H9 (cell line): Measurements from ENCODE around the gene CTNNA1. TPM values are rescaled to one million over a fixed set of nuclear protein-coding genes. Genes with fewer than 3 reads are reported as not detected.
A peak's percentile ranks its signal among the peaks of the same experiment; 100 is the strongest.
"Not testable (repeated sequence)": the region's sequence is repeated elsewhere in the genome, so short reads cannot be mapped to it uniquely, and the experiment has no call there.

Experiments
- DNase-seq: peaks from one replicate; pipeline ENCODE4 v3.0.0-alpha.2; 2017
- H2AFZ ChIP-seq: one replicate; pipeline ENCODE4 v1.6.1; 2013; ENCODE audit warnings: mild to moderate bottlenecking, low read length, control low read depth, moderate library complexity
- H2AK5ac ChIP-seq: 2 replicates; pipeline ENCODE4 v1.6.1; 2013; ENCODE audit warnings: low read length, control low read depth, mixed read lengths; ENCODE audit not compliant: insufficient read length
- H2BK120ac ChIP-seq: one replicate; pipeline ENCODE4 v1.6.1; 2013; ENCODE audit warnings: low read depth, mild to moderate bottlenecking, low read length, control low read depth, inconsistent platforms; ENCODE audit not compliant: poor library complexity, severe bottlenecking
- H2BK12ac ChIP-seq: 2 replicates; pipeline ENCODE4 v1.6.1; 2013; ENCODE audit warnings: low read length, control low read depth, mixed read lengths, low read depth; ENCODE audit not compliant: insufficient read length
- H2BK15ac ChIP-seq: 2 replicates; pipeline ENCODE4 v1.6.1; 2013; ENCODE audit warnings: low read depth, low read length, control low read depth
- H2BK20ac ChIP-seq: one replicate; pipeline ENCODE4 v1.6.1; 2013; ENCODE audit warnings: low read depth, mild to moderate bottlenecking, low read length, control low read depth, inconsistent platforms; ENCODE audit not compliant: poor library complexity, severe bottlenecking
- H2BK5ac ChIP-seq: 2 replicates; pipeline ENCODE4 v1.6.1; 2013; ENCODE audit warnings: low read length, control low read depth, mixed read lengths; ENCODE audit not compliant: insufficient read length
- H3K14ac ChIP-seq: 2 replicates; pipeline ENCODE4 v1.6.1; 2013; ENCODE audit warnings: low read length, control low read depth; ENCODE audit not compliant: insufficient read depth
- H3K18ac ChIP-seq: 2 replicates; pipeline ENCODE4 v1.6.1; 2013; ENCODE audit warnings: low read depth, mild to moderate bottlenecking, mixed read lengths, low read length, control low read depth; ENCODE audit not compliant: insufficient read length
- H3K23ac ChIP-seq: 2 replicates; pipeline ENCODE4 v1.6.1; 2013; ENCODE audit warnings: low read length, control low read depth, mixed read lengths, low read depth; ENCODE audit not compliant: insufficient read length
- H3K23me2 ChIP-seq: 2 replicates; pipeline ENCODE4 v1.6.1; 2013; ENCODE audit warnings: low read depth, mild to moderate bottlenecking, mixed read lengths, low read length, control low read depth; ENCODE audit not compliant: insufficient read length, poor library complexity, severe bottlenecking
- H3K27ac ChIP-seq: 2 replicates; pipeline ENCODE4 v1.5.1; 2013; ENCODE audit warnings: low read length, control low read depth, mixed read lengths, low read depth; ENCODE audit not compliant: insufficient read length
- H3K27me3 ChIP-seq: 2 replicates; pipeline ENCODE4 v1.6.1; 2013; ENCODE audit warnings: low read length, control low read depth, inconsistent platforms; ENCODE audit not compliant: insufficient read depth
- H3K4ac ChIP-seq: 2 replicates; pipeline ENCODE4 v1.6.1; 2013; ENCODE audit warnings: low read depth, mild to moderate bottlenecking, control low read depth, inconsistent platforms, low read length, moderate library complexity
- H3K4me1 ChIP-seq: 2 replicates; pipeline ENCODE4 v1.6.1; 2013; ENCODE audit warnings: low read length, control low read depth, inconsistent platforms; ENCODE audit not compliant: insufficient read depth
- H3K4me2 ChIP-seq: 2 replicates; pipeline ENCODE4 v1.6.1; 2013; ENCODE audit warnings: low read length, control low read depth, mixed read lengths; ENCODE audit not compliant: insufficient read length, insufficient read depth
- H3K56ac ChIP-seq: 2 replicates; pipeline ENCODE4 v1.6.1; 2013; ENCODE audit warnings: low read depth, mild to moderate bottlenecking, mixed read lengths, low read length, control low read depth; ENCODE audit not compliant: insufficient read length
- H3K79me1 ChIP-seq: 2 replicates; pipeline ENCODE4 v1.6.1; 2013; ENCODE audit warnings: low read depth, mild to moderate bottlenecking, moderate library complexity, low read length, control low read depth, inconsistent platforms; ENCODE audit not compliant: insufficient read depth, poor library complexity, severe bottlenecking
- H3K79me2 ChIP-seq: 2 replicates; pipeline ENCODE4 v1.6.1; 2013; ENCODE audit warnings: low read length, control low read depth, inconsistent platforms; ENCODE audit not compliant: insufficient read depth
- H3K9ac ChIP-seq: 2 replicates; pipeline ENCODE4 v1.6.1; 2013; ENCODE audit warnings: low read length, control low read depth, mixed read lengths; ENCODE audit not compliant: insufficient read length; ENCODE audit errors: extremely low read depth
- H3K9me3 ChIP-seq: one replicate; pipeline ENCODE4 v1.6.1; 2013; ENCODE audit warnings: low read depth, low read length, inconsistent platforms; ENCODE audit not compliant: control insufficient read depth
- H3T11ph ChIP-seq: one replicate; pipeline ENCODE4 v1.6.1; 2013; ENCODE audit warnings: mild to moderate bottlenecking, low read length, control low read depth, inconsistent platforms
- H4K20me1 ChIP-seq: one replicate; pipeline ENCODE4 v1.6.1; 2013; ENCODE audit not compliant: control insufficient read depth, insufficient read length, insufficient read depth
- H4K5ac ChIP-seq: 2 replicates; pipeline ENCODE4 v1.6.1; 2013; ENCODE audit warnings: low read depth, mild to moderate bottlenecking, mixed read lengths, low read length, control low read depth; ENCODE audit not compliant: insufficient read length
- H4K8ac ChIP-seq: replicated peaks from 2 replicates; pipeline ENCODE4 v1.6.1; 2013; ENCODE audit warnings: low read length, control low read depth, mixed read lengths, low read depth; ENCODE audit not compliant: insufficient read length
- H4K91ac ChIP-seq: 2 replicates; pipeline ENCODE4 v1.6.1; 2013; ENCODE audit warnings: low read depth, mild to moderate bottlenecking, moderate library complexity, mixed read lengths, low read length, control low read depth; ENCODE audit not compliant: insufficient read length
- H3K27ac Mint-ChIP-seq, 3 experiments: 2 replicates in 2 of 3; 3 replicates in 1 of 3; pipeline ENCODE4 v1.8.0; 2020 to 2021; ENCODE audit warnings: mixed read lengths in 3 of 3, mild to moderate bottlenecking in 1 of 3, moderate library complexity in 1 of 3
- H3K27me3 Mint-ChIP-seq: 2 replicates; pipeline ENCODE4 v1.8.0; 2021; ENCODE audit warnings: low read depth, mild to moderate bottlenecking, moderate library complexity, mixed read lengths
- H3K36me3 Mint-ChIP-seq, 3 experiments: 2 replicates in 2 of 3; 3 replicates in 1 of 3; pipeline ENCODE4 v1.8.0; 2020 to 2021; ENCODE audit warnings: low read depth in 3 of 3, mixed read lengths in 3 of 3; ENCODE audit not compliant: insufficient read depth in 1 of 3
- H3K4me1 Mint-ChIP-seq, 2 experiments: 2 replicates each; pipeline ENCODE4 v1.8.0; 2020; ENCODE audit warnings: mixed read lengths in 2 of 2
- H3K4me3 Mint-ChIP-seq, 2 experiments: 2 replicates in 1 of 2; 3 replicates in 1 of 2; pipeline ENCODE4 v1.8.0; 2020 to 2021; ENCODE audit warnings: mild to moderate bottlenecking in 2 of 2, mixed read lengths in 2 of 2, moderate library complexity in 1 of 2
- H3K9me3 Mint-ChIP-seq, 2 experiments: 2 replicates in 1 of 2; 3 replicates in 1 of 2; pipeline ENCODE4 v1.8.0; 2020; ENCODE audit warnings: mild to moderate bottlenecking in 2 of 2, mixed read lengths in 2 of 2, moderate library complexity in 1 of 2
- WGBS: extraction: QIAGEN DNeasy Blood & Tissue Kit; methylation state at CpG from one replicate; pipeline ENCODE4 v1.1.7; 2013; ENCODE audit warnings: missing lambda C conversion rate, low lambda C conversion rate, mixed read lengths; ENCODE audit not compliant: insufficient read length; ENCODE audit errors: extremely low coverage; 5-methylcytosine and 5-hydroxymethylcytosine counted together
- total RNA-seq: library from RNA; stranded (reverse); gene quantifications from 2 replicates; pipeline ENCODE4 v1.2.1, GENCODE V29; 2021
- TF ChIP-seq, protein P1 (sequence below): fragments of 200-600 bp; sonication (generic); conservative IDR thresholded peaks from 3 replicates; pipeline ENCODE4 v1.8.0; 2021; ENCODE audit warnings: antibody characterized with exemption, mild to moderate bottlenecking

CTNNA1 gene
- total RNA-seq, 1 experiment from 2014 or later = 354 TPM

DNA sequence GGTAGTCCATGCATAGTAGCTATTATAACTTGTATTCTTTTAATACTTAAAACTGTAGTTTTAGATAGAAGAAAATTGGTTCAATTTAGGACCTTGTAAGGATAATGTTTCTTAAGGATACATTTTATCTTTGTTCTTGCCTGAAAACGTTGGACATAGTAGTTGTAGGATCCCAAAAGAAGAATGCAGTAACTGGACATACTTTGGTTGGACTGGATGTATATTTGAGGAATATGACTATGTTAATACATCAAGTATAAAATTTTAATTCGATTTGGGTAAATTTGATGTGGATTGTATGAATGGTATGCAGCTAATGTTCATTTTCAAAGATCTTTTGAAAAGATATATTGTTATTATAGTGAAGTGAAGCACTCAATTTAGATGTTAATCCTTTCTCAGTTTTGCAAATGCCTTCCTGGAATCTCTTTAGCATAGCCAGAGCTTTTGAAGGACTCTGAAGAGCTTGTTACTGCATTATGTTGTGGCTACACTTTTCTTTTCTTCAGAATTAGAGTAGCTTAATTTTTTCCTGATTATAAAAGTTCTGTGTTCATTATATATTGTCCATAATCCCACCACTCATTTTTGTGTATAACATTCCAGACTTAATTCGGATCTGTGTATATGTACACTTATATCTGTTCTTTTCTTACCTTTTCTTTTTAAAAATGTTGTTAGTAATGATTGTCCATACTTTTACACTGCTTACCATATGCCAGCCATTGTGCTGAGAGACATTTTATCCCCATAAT lies 80.7 kb downstream of the CTNNA1 start:
- no peak overlapping the region for H3K9ac ChIP-seq
- H2BK120ac ChIP-seq = no peak overlapping the region
- Mint-ChIP-seq H3K4me3 (peak overlapping the region; percentile 33 to 36), H3K4me1 (peaks cover 70 to 85% of the 10 kb centered on the region in 2 experiments), H3K9me3 (peaks cover 0 to 7% of the 10 kb centered on the region in 2 experiments; a peak in 2 of 5 replicates), H3K27me3 (no peaks in the 10 kb centered on the region), H3K27ac (peak overlapping the region in 2 of 3 experiments; percentile 89 to 98; a peak in 4 of 7 replicates), H3K36me3 (peaks cover 15 to 27% (median 18%) of the 10 kb centered on the region in 3 experiments)
- H3K4me1 ChIP-seq = peaks cover 8% of the 10 kb centered on the region; the same call in 1 of the 2 replicates
- no peaks in the 10 kb centered on the region for H3K9me3 ChIP-seq
- no peak overlapping the region for H4K8ac ChIP-seq
- H4K20me1 ChIP-seq = no peaks in the 10 kb centered on the region
- H2BK20ac ChIP-seq = no peak overlapping the region
- H3K4ac ChIP-seq = no peak overlapping the region
- DNase-seq = no peak
- no peak overlapping the region for H2BK12ac ChIP-seq
- H2AK5ac ChIP-seq = no peak overlapping the region
- no peak overlapping the region for H4K91ac ChIP-seq
- 100% methylated on average over 1 of the region's 3 CpGs for WGBS
- H2BK15ac ChIP-seq = no peak overlapping the region
- no peak overlapping the region for H2AFZ ChIP-seq
- no peak overlapping the region for H3K18ac ChIP-seq
- H3K79me2 ChIP-seq = peaks cover 3% of the 10 kb centered on the region; the same call in 1 of the 2 replicates
- peak overlapping the region; percentile 54 for H3K4me2 ChIP-seq
- no peaks in the 10 kb centered on the region for H3K79me1 ChIP-seq
- H3K27ac ChIP-seq = peak overlapping the region; percentile 43
- H3K27me3 ChIP-seq = no peaks in the 10 kb centered on the region
- no peak overlapping the region for H2BK5ac ChIP-seq
- no peaks in the 10 kb centered on the region for H3K23me2 ChIP-seq
- no peak overlapping the region for H3K23ac ChIP-seq
- no peak overlapping the region for H3K56ac ChIP-seq
- no peak overlapping the region for H4K5ac ChIP-seq
- no peak overlapping the region for H3T11ph ChIP-seq
- TF ChIP-seq, protein P1, sequence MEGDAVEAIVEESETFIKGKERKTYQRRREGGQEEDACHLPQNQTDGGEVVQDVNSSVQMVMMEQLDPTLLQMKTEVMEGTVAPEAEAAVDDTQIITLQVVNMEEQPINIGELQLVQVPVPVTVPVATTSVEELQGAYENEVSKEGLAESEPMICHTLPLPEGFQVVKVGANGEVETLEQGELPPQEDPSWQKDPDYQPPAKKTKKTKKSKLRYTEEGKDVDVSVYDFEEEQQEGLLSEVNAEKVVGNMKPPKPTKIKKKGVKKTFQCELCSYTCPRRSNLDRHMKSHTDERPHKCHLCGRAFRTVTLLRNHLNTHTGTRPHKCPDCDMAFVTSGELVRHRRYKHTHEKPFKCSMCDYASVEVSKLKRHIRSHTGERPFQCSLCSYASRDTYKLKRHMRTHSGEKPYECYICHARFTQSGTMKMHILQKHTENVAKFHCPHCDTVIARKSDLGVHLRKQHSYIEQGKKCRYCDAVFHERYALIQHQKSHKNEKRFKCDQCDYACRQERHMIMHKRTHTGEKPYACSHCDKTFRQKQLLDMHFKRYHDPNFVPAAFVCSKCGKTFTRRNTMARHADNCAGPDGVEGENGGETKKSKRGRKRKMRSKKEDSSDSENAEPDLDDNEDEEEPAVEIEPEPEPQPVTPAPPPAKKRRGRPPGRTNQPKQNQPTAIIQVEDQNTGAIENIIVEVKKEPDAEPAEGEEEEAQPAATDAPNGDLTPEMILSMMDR = no peak
- H3K14ac ChIP-seq = no peak overlapping the region

DNA sequence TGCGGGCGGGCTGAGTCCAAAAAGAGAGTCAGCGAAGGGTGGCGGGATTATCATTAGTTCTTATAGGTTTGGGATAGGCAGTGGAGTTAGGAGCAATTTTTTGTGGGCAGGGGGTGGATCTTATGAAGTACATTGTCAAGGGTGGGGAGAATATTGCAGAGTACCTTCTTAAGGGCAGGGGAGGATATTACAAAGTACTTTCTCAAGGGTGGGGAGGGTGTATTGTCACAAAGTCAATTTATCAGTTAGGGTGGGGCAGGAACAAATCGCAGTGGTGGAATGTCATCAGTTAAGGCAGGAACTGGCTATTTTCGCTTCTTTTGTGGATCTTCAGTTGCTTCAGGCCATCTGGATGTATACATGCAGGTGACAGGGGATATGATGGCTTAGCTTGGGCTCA lies 81.6 kb downstream of the CTNNA1 start:
- not testable (repeated sequence) for H2AK5ac ChIP-seq, H3K14ac ChIP-seq, H3K4ac ChIP-seq, H3K79me1 ChIP-seq, H3K56ac ChIP-seq, H2BK5ac ChIP-seq, H3K27me3 Mint-ChIP-seq, H3K4me1 ChIP-seq, H3T11ph ChIP-seq, H3K27ac ChIP-seq, DNase-seq, H4K5ac ChIP-seq, H3K9me3 ChIP-seq, H3K9me3 Mint-ChIP-seq, H4K91ac ChIP-seq, H4K20me1 ChIP-seq, H3K9ac ChIP-seq, H3K79me2 ChIP-seq, H2AFZ ChIP-seq, H3K4me2 ChIP-seq, H2BK120ac ChIP-seq, H3K23ac ChIP-seq, H3K18ac ChIP-seq, H3K27me3 ChIP-seq, H2BK15ac ChIP-seq, H2BK12ac ChIP-seq, H4K8ac ChIP-seq, H3K23me2 ChIP-seq, H2BK20ac ChIP-seq
- H3K27ac Mint-ChIP-seq = peak overlapping the region; percentile 84 to 98 (median 85)
- peak overlapping the region; percentile 33 to 62 for H3K4me3 Mint-ChIP-seq
- H3K4me1 Mint-ChIP-seq = peaks cover 71 to 89% of the 10 kb centered on the region in 2 experiments
- H3K36me3 Mint-ChIP-seq = peaks cover 6 to 19% (median 11%) of the 10 kb centered on the region in 3 experiments
- WGBS = no CpG with 5 or more reads among the region's 6 CpGs
